ENCODE measurements around the gene NOD2. TPM values are rescaled to one million over a fixed set of nuclear protein-coding genes. Genes with fewer than 3 reads are reported as not detected.

NOD2 gene
- polyA plus RNA-seq, 10 donors: 0.62 to 1.6 (median 0.90) TPM

DNA sequence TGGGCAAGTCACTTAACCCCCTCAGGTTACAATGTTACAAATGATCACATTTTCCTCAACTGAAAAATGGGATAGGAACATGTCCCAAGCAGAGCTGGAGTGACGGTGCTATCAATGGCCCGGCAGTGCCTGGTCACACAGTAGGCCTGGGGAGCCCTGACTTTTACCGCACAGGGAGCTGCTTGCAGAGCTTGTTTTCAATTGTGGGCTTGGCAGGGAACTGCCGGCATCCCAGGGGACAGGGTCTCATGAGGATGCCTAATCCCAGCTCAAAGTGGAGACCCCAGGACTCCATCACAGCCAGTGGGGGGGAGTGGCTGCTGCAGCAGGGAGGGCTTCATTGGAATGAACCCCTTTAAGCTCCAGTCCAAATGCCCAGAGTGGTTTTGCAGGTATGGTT is 23.7 kb upstream of the NOD2 start:
- no peak for DNase-seq

DNA sequence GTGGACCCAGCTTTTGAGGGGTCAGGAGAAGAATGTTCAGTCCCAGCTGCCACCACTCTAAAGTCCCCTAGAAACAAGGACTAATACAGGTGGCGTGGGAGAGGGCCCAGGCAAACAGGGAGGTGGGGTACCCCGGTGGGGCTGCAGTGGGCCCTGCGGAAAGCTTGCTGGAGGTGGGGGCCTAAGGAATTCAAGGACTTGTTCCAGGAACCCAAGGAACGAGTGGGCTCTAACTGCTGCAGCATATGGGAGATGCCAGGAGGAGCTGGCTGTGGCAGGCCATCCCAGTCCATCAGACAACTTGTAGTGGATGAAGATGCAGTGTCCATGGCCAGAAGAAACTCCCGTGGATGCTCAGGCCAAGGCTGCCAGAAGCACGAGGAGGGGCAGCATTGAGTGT is 22.9 kb upstream of the NOD2 start:
- DNase-seq: no peak

DNA sequence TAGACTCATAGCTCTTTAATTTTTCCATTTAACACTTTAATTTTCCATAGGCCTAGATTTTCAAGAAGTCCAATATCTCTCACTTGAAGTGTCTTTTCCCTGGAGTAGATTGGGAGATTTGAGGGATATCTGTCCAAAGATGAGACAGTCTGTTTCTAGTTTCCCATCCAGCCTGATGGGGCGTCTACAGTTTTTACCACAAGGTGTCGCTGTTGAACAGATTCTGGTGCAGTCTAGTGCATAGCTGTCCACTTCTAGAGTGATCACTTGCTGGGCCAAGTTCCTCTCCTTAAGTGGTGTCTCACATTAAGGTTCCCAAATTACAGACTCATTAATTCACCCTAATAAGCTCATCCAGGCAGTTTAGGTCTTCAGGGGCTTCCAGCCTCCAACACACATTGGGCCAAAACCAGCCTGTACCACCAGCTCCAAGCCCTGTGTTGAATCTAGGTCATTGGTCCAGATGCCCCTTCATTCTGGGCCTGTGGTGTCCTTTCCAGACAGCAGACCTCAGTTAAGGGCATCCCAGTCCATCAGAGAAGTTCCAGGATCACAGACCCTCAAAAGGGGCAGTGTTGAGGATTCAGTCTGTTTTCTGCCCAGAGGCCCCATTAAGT is 21.7 kb upstream of the NOD2 start:
- no peak for DNase-seq

DNA sequence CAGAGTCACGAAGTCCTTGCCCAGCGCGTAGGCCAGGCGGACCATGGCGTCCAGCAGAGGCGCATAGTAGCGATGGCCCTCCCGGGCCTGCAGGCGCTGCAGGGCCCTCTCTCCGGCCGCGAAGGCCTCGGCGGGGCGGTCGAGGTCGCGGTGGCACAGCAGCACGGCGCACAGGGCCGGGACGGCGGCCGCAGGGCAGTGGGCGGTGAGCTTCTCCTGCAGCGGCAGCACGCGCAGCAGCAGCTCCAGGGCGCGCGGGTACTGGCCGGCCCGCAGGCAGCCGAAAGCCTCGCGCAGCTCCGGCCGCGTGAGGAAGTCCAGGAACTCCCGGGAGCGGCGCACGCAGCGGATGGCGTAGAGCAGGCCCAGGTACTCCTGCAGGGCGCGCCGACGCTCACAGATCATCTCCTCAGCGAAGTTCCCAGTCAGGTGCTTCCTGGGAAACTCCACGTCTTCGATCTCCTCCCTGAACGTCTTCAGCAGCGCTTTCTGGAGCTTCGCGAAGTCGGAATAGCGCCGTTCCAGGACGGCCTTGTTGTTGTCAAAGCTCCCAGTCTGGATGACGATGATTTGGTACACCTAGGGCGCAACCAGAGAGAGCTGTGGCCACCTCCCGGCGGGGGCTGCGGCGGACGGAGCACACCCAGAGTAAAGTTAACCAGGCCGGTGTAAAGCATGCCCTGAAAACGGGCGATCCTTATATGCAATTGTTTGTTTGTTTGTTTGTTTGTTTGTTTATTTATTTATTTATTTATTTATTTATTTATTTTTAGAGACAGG is 19.7 kb upstream of the NOD2 start:
- DNase-seq: no peak

DNA sequence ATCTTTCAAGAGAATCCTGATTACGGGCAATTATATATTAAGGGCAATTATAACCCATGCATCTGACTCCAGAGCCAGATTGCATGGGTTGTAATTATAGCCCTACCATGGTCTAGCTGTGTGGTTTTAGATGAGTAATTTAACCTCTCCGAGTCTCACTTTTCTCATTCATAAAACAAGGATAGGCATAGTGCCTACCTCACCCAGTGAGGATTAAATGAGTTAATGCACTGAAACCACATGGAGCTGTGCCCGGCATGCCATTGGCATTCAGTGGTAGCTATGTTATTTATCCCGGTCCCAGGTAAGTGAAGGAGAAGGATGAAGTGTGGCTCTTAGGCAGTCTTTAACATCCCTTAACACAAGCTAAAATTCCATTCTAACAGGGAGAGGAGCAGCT is 18.6 kb upstream of the NOD2 start:
- no peak for DNase-seq

DNA sequence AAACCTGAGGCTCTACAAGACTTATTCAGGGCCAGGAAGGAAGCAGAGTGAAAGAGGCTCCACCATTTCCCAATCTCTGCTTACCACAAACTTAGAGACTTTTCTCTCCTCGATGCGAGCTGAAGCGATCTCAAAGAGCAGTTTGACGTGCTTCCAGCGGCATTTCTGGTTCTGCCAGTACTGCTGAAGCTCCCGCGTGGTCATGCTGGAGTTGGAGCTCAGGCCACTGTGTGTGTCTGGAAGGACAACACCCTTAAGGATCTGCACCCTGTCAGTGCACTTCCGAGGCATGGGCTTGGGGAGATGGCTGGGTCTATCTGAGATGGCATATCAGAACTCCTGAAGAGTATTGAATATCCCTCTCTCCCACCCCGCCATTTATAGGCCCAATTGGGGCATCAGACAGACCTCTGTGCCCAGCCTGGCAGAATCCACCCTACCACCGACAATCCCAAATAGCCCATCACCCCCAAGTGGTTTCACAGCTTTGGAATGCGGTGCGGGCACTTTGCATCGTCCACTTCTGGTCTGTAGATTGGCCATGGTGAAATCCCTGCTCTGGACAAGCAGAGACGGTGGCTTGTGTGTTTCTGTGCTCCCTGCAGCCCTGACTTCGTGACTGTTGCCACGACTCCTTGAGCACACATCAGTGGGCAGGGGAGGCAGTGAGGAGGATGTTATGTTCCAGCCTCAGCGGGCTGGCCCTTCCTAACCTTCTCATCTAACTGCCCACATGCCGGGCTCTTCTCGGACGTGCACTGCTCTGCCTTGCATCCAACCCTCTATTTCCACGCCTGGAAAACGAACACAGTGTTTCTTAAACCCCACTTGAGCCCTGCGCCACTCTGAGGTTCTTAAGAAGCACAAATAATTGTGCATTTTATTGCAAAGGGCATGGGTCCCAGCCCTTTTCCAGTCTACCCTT is 17.5 kb upstream of the NOD2 start:
- DNase-seq: no peak

DNA sequence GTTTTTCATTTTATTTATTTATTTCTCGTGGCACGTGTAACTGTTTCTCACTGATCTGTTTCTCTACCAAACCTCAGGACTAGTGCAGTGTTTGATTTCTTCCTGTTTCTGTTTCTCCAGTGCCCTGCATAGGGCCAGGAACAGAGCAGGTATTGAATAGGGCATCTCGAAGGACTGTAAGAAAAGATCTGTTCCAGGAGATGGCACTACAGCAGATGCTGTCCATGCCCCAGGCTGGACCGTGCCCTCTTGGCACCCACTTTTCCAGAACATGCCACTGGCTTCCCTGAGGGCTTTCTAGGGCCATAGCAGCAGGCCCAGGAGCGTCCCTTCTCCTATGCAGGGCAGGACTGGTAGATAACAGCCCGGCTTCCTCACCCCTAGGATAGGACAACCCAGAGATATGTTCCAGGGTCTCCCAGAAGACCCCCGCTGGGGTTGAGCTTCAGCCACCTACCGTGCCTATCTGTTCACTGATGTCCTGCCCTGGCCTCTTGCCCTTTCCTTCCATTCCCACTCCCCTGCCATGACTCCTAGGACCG is 16.7 kb upstream of the NOD2 start:
- no peak for DNase-seq

DNA sequence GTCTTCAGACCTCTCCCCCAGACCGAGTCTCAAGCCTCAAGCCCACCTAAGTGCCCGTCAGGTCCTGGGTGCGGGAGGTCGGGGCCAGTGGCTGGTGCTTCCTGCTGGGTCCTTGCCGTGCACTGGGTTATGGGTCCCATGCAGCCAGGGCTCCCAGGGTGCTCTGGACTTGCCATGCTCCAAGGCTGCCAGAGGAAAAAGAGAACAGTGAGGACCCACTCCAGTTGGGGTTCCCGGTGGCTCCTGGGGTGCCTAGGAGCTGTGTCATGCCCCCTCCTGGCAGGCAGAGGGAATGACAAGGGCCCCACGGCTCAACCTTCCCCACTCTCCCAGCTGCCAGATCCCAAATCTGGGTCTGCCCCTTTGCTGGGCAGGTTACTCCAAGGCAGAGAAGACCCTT is 16.1 kb upstream of the NOD2 start:
- DNase-seq: no peak

DNA sequence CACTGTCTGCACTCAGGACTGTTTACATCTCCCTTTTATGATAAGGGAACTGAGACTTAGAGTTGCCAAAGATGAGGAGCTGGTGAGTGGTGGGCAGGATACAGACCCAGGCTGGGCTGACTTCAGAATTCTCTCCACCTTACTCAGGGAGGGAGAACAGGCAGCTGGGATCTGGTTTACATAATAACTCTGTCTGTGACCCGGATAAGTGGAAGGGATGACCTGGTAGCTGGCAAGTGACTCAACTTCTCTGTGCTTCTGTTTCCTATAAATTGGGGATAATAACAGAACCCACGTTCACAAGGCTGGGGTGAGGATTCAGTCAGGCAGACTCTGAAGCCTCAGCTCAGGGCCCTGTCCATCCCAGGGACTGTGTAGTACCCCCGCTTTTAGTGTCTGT is 14.9 kb upstream of the NOD2 start:
- DNase-seq: no peak

DNA sequence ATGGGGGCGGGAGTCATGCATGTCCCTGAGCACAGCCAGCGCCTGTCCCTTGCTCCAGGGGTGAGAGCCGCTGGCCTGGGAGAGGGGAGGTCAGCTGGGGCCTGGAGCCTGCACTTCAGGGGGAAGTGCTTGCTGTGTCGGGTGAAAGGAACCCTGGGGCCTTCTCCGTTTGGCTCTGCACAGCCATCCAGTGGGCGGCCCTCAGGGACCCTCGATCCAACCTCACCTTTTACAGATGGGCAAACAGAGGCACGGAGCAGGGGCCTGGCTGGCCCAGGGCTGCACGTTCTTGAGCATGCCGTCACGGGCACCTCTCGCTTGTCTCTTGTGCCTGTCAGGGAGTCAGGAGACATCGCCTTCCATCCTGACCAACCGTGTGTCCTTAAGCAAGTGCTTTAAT is 14.1 kb upstream of the NOD2 start:
- DNase-seq: no peak

DNA sequence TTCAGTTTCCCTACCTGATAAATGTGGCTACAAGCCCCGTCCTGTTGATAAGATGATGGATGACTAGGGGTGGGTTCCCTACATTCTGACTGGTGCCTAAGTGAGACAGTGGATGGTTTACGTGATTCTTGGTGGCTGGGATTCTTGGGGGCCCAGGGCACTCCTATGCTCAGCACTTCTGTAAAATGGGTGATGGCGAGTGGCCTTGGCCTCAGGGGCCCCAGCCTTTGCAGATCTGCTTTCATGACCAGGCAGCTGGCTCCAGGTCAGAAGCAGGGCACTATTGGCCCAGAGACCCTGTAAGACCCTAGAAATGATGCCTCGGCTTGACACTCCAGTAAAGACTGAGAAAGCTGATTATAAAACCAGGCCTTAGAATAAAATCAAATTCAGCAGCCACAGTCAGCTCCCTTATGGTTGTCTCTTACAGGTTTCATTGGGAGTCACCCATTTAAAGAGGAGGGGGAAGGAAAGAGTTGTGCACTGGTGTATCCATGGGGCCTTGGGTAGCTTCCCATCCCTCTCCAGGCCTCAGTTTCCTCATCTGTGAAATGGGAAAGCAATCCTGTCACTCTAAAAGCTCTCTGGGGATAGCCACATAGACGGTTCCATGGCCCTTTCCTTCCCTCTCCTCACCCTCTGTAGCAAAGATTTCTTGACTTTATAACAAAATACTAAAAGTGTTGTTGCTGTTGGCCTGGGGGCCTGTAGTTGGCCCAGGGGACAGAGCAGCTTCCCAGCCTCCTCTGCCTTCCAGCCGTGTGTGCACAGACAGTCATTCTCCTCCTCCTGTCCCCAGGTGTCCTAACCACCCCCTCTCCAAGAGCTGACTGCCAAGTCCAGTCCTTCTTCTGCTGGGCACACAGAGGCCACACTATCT is 13.5 kb upstream of the NOD2 start:
- no peak for DNase-seq

DNA sequence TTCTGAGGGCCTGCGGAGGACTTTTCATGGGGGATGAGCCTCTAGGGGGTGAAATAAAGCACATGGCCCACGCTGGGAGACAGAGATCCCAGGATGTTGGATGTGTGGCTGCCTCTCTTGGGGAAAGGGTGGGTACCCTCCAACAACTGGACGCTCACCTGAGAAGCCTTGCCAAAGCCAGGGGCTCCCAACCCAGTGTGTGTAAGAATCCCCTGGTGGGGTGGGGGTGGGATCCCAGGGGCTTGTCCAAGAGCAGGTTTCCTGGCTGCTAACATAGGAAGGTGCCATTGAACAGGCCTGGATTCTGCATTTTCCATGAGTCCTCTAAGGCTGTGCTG is 12.9 kb upstream of the NOD2 start:
- no peak for DNase-seq

DNA sequence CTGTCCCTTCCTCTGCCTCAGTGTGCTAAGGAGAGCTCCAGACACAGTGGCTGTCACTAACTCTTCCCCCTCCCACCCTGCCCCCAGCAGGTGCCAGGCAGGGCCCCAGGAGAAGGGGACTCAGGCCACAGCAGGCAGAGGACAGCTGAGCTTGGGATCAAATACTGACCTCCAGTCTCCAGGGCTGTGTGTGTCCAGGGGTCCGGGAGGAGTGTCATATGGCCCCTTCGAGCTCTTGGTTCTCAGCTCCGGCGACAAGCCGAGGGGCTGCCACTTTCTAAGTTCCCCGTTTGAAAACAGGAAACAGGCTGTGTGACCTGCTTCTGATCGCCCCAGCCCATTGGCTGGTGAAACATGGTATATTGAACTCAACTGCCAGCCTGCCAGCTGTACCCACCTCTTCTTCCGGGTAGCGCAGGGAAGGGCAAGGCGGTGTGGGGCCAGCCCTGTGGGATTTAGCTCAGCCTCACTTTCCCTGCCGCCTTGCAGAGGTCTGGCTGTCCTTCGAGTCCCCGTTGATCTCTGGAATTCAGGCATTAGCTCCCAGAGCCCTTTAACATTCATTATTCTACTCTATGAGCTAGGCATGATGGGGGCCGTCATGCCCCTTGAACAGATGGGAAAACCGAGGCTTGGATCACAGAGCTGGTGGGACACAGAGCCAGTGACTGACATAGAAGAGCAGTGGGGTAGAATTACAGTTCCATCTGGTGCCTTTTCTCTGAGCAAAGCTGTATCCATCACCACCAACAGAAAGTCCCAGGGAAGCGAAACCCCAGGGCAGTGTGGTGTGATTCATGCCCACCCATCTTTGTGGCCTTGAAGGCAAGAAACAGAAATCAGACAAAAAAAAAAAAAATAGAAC is 12.2 kb upstream of the NOD2 start, which contains the start of gene SNX20:
Gene SNX20 (minus strand): TSS at position 292 of the 865 bp plus-strand sequence. CDS start 3,786 bp downstream, outside the sequence.
- DNase-seq: peak in 2 of 3 donors; percentile 27 to 28

DNA sequence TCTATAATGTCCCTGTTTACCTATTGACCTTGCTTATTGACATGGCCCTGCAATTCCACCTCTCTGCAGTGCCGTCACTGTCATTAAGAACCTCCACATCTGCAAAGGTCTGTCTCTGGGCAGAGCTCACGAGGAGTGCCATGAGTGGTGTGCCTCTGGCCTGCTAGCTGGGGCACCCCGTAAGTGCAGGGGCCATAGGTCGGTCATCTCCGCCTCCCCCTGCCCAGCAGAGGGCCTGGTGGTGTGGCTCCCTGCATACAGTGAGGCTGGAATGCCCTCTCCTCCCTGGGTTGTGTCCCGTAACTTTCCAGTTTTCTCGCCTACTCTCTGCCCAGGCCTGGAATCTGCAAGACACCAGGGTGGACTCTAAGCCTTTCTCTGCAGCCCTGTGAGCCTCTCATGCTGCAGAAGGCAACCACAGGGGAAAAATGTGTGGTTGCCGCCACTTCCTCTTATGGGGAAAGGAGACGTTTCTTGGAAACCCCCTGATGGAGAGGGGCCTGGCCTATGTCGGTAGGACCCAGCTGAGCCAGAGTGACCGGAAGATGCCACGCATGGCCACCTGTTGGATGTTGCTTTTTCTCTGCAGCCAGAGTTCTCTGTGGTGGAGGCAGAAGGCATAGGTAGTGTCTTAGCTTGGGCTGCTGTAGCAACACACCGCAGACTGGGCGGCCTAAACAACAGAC is 9.6 kb upstream of the NOD2 start:
- DNase-seq: peak in 1 of 3 donors; percentile 37

DNA sequence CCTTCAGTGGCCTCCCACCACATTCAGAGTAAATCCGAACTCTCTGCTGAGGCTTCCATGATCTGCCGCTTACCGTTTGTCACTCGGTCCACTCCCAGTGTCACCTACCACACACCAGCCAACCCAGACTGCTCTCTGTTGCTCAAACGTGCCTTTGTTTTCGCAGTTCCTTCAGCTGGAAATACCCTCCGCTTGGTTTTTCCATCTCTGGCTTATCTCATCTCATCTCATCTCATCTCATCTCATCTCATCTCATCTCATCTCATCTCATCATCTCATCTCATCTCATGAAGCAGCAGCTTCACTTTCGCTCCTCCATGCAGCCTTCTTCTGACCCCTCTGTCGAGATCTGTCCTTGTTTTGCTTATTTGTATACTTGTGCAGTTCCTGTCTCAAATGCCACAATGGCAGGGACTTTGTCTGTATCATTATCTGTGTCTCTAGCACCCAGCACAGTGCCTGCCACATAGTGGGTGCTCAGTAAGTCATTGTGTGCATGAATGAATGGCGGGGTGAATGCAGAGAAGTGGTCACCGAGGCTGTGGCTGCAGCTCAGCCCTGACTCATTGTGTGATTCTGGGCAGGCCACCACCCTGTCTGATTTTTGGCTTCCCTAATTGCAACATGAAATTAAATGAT is 8.5 kb upstream of the NOD2 start:
- DNase-seq: no peak

DNA sequence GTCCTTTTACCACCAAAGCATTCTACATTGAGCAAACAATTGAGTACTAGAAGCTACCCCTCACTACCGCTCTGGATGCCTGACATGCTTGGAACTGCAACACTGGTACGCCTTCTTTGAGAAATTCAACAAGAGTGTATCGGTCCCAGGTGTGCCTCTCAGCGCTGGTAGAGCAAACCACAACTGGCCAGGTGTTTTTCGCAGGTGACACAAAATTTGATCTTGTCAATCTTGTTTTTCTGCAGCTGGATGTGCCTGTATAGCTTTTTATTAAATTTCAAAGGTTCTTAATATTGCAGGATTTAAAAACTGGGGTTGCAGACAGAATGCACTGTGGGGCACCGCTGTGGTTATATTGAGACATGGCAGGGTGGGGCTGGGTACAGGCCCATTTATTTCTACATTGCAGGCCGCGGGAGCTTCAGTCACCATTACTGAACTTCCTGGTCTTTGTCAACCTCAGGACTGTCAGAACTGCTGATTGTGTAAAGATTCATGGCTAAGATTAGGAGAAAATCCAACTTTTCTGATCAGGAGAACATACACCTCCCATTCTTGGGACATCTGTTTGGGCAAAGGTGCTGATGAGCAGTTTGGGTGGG is 7.8 kb upstream of the NOD2 start:
- no peak for DNase-seq

DNA sequence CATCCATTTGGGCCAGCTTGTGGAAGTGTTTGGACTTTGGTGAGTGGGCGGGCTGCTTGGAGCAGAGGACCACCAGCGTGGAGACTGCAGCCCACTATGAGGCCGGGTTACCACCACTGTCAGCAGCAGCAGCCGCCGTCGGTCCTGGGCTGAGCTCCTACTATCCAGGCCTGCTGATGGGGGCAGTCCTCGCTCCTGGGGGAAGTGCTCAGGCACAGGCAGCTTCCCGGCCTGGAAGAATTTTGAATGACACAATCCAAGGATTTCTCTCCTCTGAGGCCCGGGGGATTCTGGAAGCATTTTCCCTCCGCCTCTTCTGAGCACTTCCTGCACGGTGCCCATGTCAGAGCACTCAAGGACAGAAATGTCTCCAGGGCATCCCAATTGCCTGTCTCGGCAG is 5.3 kb upstream of the NOD2 start:
- DNase-seq: peak in 1 of 3 donors; percentile 28

DNA sequence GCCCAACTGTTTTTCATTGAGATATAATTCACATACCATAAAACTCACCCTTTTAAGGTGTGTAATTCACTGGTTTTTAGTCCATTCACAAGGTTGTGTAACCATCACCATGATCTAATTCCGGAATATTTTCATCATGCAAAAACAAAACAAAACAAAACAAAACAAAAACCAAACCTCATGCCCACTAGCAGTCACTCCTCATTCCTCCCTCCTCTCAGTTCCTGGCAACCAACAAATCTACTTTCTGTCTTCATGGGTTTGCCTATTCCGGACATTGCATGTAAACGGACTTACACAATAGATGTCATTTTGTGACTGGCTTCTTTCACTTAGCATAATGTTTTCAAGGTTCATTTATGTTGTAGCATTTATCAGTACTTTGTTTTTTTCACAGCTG is 4.5 kb upstream of the NOD2 start:
- DNase-seq: no peak

DNA sequence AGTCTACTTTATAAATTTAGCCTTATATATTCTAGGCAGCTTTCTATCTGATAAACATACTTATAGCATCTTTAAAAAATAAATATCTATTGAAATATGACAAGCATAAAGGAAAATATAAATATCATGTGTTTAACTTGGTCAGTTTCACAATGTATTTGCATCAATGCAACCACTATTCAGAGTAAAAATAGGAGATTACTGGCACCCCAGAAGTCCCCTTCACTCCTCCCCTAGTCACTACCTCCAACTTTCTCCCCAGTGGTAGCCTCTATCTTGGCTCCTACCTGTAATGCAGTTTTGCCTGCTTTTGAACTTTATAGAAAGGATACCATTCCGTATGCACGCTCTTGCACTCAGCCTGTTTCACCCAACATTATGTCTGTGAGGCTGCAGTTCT is 3.2 kb upstream of the NOD2 start:
- DNase-seq: no peak
